GM18508 (cell line): Measurements from ENCODE around the gene CRIP1.

Experiments
- ATAC-seq: cut with Tn5 transposase; IDR thresholded peaks from one replicate; pipeline ENCODE4 v1.9.1; 2021; ENCODE audit warnings: moderate number of reproducible peaks; ENCODE audit not compliant: insufficient read depth, unreplicated experiment

The CRIP1 gene

GRCh38 chr14:105450864-105451720 is 35.6 kb upstream of the CRIP1 start:
- no peak for ATAC-seq

- ATAC-seq: no peak
Observed at GRCh38 chr14:105452963-105453362, 33.7 kb upstream of the CRIP1 start.

- no peak for ATAC-seq
Observed at GRCh38 chr14:105453847-105454246, 32.8 kb upstream of the CRIP1 start.

GRCh38 chr14:105455086-105455640 is 31.5 kb upstream of the CRIP1 start:
- ATAC-seq: no peak

GRCh38 chr14:105455766-105456660 is 30.7 kb upstream of the CRIP1 start:
- no peak for ATAC-seq

GRCh38 chr14:105456736-105457617 is 29.7 kb upstream of the CRIP1 start:
- no peak for ATAC-seq

- no peak for ATAC-seq
Observed at GRCh38 chr14:105458010-105458409, 28.7 kb upstream of the CRIP1 start.

- ATAC-seq: no peak
Observed at GRCh38 chr14:105458571-105458970, 28.1 kb upstream of the CRIP1 start.

- ATAC-seq: no peak
Observed at GRCh38 chr14:105460116-105460515, 26.6 kb upstream of the CRIP1 start.

GRCh38 chr14:105460616-105461015 is 26.1 kb upstream of the CRIP1 start:
- ATAC-seq: no peak

- ATAC-seq: no peak
Observed at GRCh38 chr14:105461903-105462302, 24.8 kb upstream of the CRIP1 start.

GRCh38 chr14:105464501-105464900 is 22.2 kb upstream of the CRIP1 start:
- no peak for ATAC-seq

GRCh38 chr14:105465209-105466031 is 21.3 kb upstream of the CRIP1 start:
- ATAC-seq: no peak

- no peak for ATAC-seq
Observed at GRCh38 chr14:105466531-105467248, 20.0 kb upstream of the CRIP1 start.

GRCh38 chr14:105467249-105467941 is 19.3 kb upstream of the CRIP1 start:
- ATAC-seq: no peak

GRCh38 chr14:105467942-105468471 is 18.7 kb upstream of the CRIP1 start:
- no peak for ATAC-seq

GRCh38 chr14:105468621-105469241 is 18.0 kb upstream of the CRIP1 start:
- ATAC-seq: no peak
